OCI-M2 (cell line): ENCODE data around the gene HIVEP1.

ENCODE experiments used
- DNase-seq: peaks from one replicate; lab custom pipeline; 2025; ENCODE audit not compliant: unreplicated experiment; lab: John Stamatoyannopoulos, UW

The HIVEP1 gene

GRCh38 chr6:12017263-12017662 lies 5.2 kb downstream of the HIVEP1 start:
- DNase-seq: no peak

- no peak for DNase-seq
Observed at GRCh38 chr6:12017876-12018401, 5.8 kb downstream of the HIVEP1 start.

GRCh38 chr6:12020187-12020791 lies 8.2 kb downstream of the HIVEP1 start:
- DNase-seq: no peak

GRCh38 chr6:12022481-12022880 lies 10.4 kb downstream of the HIVEP1 start:
- no peak for DNase-seq

GRCh38 chr6:12022953-12023388 lies 10.9 kb downstream of the HIVEP1 start:
- no peak for DNase-seq

GRCh38 chr6:12024216-12024615 lies 12.1 kb downstream of the HIVEP1 start:
- DNase-seq: no peak

GRCh38 chr6:12024699-12025434 lies 12.8 kb downstream of the HIVEP1 start:
- DNase-seq: no peak

- DNase-seq: no peak
Observed at GRCh38 chr6:12026120-12026519, 14.0 kb downstream of the HIVEP1 start.

GRCh38 chr6:12026833-12027232 lies 14.7 kb downstream of the HIVEP1 start:
- DNase-seq: no peak

- DNase-seq: no peak
Observed at GRCh38 chr6:12028213-12028612, 16.1 kb downstream of the HIVEP1 start.

- no peak for DNase-seq
Observed at GRCh38 chr6:12029979-12030737, 18.0 kb downstream of the HIVEP1 start.

GRCh38 chr6:12030993-12031550 lies 19.0 kb downstream of the HIVEP1 start:
- DNase-seq: no peak

GRCh38 chr6:12032783-12033573 lies 20.9 kb downstream of the HIVEP1 start:
- DNase-seq: no peak

- no peak for DNase-seq
Observed at GRCh38 chr6:12033770-12034169, 21.7 kb downstream of the HIVEP1 start.

- no peak for DNase-seq
Observed at GRCh38 chr6:12034349-12034748, 22.2 kb downstream of the HIVEP1 start.

- DNase-seq: no peak
Observed at GRCh38 chr6:12034837-12035236, 22.7 kb downstream of the HIVEP1 start.

GRCh38 chr6:12036766-12037165 lies 24.7 kb downstream of the HIVEP1 start:
- DNase-seq: no peak

- no peak for DNase-seq
Observed at GRCh38 chr6:12037798-12038197, 25.7 kb downstream of the HIVEP1 start.

- no peak for DNase-seq
Observed at GRCh38 chr6:12039540-12040459, 27.7 kb downstream of the HIVEP1 start.

- DNase-seq: no peak
Observed at GRCh38 chr6:12047304-12047703, 35.2 kb downstream of the HIVEP1 start.
